Tibial artery (tissue), 4 donors: ENCODE measurements around the gene ABITRAM.

Experiments
- DNase-seq, 2 donors: peaks; one replicate each; pipeline ENCODE4 v3.0.0-alpha.2; 2019
- H3K27ac ChIP-seq, 2 donors: fragments of 200-600 bp; sonication (generic) in 1 of 2; 1 replicate in 1 of 2; 2 replicates in 1 of 2; pipeline ENCODE4 v1.5.1; 2018 to 2019; ENCODE audit warnings: mild to moderate bottlenecking in 1 of 2
- H3K27me3 ChIP-seq, 2 donors: fragments of 200-600 bp; sonication (generic) in 1 of 2; one replicate each; pipeline versions ENCODE4 v1.5.1 to v1.6.0; 2016 to 2019
- H3K36me3 ChIP-seq, 3 donors: fragments of 200-600 bp; sonication (generic) in 2 of 3; one replicate each; pipeline ENCODE4 v1.5.1; 2016 to 2019; ENCODE audit warnings: mild to moderate bottlenecking in 2 of 3
- H3K4me1 ChIP-seq, 4 donors: fragments of 200-600 bp; sonication (generic) in 2 of 4; 1 replicate in 3 of 4; 2 replicates in 1 of 4; pipeline ENCODE4 v1.5.1; 2016 to 2019
- H3K4me3 ChIP-seq, 2 donors: fragments of 200-600 bp; sonication (generic) in 1 of 2; 1 replicate in 1 of 2; 2 replicates in 1 of 2; pipeline ENCODE4 v1.5.1; 2018 to 2019; ENCODE audit warnings: mild to moderate bottlenecking in 2 of 2
- H3K9me3 ChIP-seq, 3 donors: fragments of 200-600 bp; sonication (generic) in 1 of 3; one replicate each; pipeline ENCODE4 v1.5.1; 2016 to 2019
- CTCF ChIP-seq, 2 experiments: fragments of 200-600 bp in 1 of 2; fragments of 450-650 bp in 1 of 2; IDR thresholded peaks; one replicate each; pipeline ENCODE4 v1.5.1; 2017 to 2019; ENCODE audit warnings: antibody characterized with exemption in 2 of 2, mild to moderate bottlenecking in 1 of 2, moderate library complexity in 1 of 2
- intact Hi-C: fragments of 100-400 bp; cut with DNase I; formaldehyde crosslinking; loops from one replicate; pipeline ENCODE4 v1.15.0; 2023; ENCODE audit warnings: low total_unique reads

ABITRAM gene

GRCh38 chr9:108953983-108954574 lies 19.9 kb downstream of the ABITRAM start:
- peak; percentile 60 to 62 for TF ChIP-seq CTCF (IDR thresholded peaks at IDR 0.05)
- Histone ChIP-seq H3K9me3 (no peaks in the 10 kb centered on the region), H3K27me3 (no peaks in the 10 kb centered on the region), H3K27ac (peak overlapping the region; percentile 46 to 60), H3K36me3 (no peaks in the 10 kb centered on the region), H3K4me1 (peaks cover 0 to 13% (median 2%) of the 10 kb centered on the region in 4 donors), H3K4me3 (no peak overlapping the region)
- DNase-seq, result no peak
- intact Hi-C loops, result no loop called here

GRCh38 chr9:108956022-108956630 lies 21.9 kb downstream of the ABITRAM start:
- H3K27me3 ChIP-seq, result no peaks in the 10 kb centered on the region
- intact Hi-C loops, result no loop called here
- H3K4me1 ChIP-seq, result peaks cover 0 to 13% (median 2%) of the 10 kb centered on the region in 4 donors
- H3K4me3 ChIP-seq, result no peak overlapping the region
- H3K36me3 ChIP-seq, result peaks cover 0 to 9% (median 0%) of the 10 kb centered on the region in 3 donors
- H3K27ac ChIP-seq, result no peak overlapping the region
- TF ChIP-seq CTCF (IDR thresholded peaks at IDR 0.05), result no peak
- no peaks in the 10 kb centered on the region for H3K9me3 ChIP-seq
- no peak for DNase-seq

- intact Hi-C loops, result no loop called here
- TF ChIP-seq CTCF (IDR thresholded peaks at IDR 0.05), result no peak
- Histone ChIP-seq H3K9me3 (no peaks in the 10 kb centered on the region), H3K4me3 (no peak overlapping the region), H3K27me3 (no peaks in the 10 kb centered on the region), H3K4me1 (peaks cover 0 to 13% (median 2%) of the 10 kb centered on the region in 4 donors), H3K27ac (no peak overlapping the region), H3K36me3 (peaks cover 0 to 10% (median 2%) of the 10 kb centered on the region in 3 donors)
- DNase-seq, result no peak
Measured at GRCh38 chr9:108956631-108957026, 22.4 kb downstream of the ABITRAM start.

- intact Hi-C loops, result no loop called here
- H3K4me3 ChIP-seq, result no peak overlapping the region
- no peak overlapping the region for H3K27ac ChIP-seq
- H3K27me3 ChIP-seq, result no peaks in the 10 kb centered on the region
- DNase-seq, result no peak
- H3K9me3 ChIP-seq, result no peaks in the 10 kb centered on the region
- no peak for TF ChIP-seq CTCF (IDR thresholded peaks at IDR 0.05)
- peaks cover 0 to 14% (median 5%) of the 10 kb centered on the region in 3 donors for H3K36me3 ChIP-seq
- no peaks in the 10 kb centered on the region for H3K4me1 ChIP-seq
Measured at GRCh38 chr9:108960331-108960730, 26.1 kb downstream of the ABITRAM start.

GRCh38 chr9:108961151-108961550 lies 27.0 kb downstream of the ABITRAM start:
- H3K9me3 ChIP-seq, result no peaks in the 10 kb centered on the region
- no peak for TF ChIP-seq CTCF (IDR thresholded peaks at IDR 0.05)
- no peaks in the 10 kb centered on the region for H3K4me1 ChIP-seq
- H3K27me3 ChIP-seq, result no peaks in the 10 kb centered on the region
- DNase-seq, result no peak
- H3K36me3 ChIP-seq, result peaks cover 0 to 14% (median 5%) of the 10 kb centered on the region in 3 donors
- H3K4me3 ChIP-seq, result no peak overlapping the region
- no peak overlapping the region for H3K27ac ChIP-seq
- intact Hi-C loops, result no loop called here
